Measurements from ENCODE around the gene IRAK1BP1.

- TF ChIP-seq, protein P1, sequence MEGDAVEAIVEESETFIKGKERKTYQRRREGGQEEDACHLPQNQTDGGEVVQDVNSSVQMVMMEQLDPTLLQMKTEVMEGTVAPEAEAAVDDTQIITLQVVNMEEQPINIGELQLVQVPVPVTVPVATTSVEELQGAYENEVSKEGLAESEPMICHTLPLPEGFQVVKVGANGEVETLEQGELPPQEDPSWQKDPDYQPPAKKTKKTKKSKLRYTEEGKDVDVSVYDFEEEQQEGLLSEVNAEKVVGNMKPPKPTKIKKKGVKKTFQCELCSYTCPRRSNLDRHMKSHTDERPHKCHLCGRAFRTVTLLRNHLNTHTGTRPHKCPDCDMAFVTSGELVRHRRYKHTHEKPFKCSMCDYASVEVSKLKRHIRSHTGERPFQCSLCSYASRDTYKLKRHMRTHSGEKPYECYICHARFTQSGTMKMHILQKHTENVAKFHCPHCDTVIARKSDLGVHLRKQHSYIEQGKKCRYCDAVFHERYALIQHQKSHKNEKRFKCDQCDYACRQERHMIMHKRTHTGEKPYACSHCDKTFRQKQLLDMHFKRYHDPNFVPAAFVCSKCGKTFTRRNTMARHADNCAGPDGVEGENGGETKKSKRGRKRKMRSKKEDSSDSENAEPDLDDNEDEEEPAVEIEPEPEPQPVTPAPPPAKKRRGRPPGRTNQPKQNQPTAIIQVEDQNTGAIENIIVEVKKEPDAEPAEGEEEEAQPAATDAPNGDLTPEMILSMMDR (IDR thresholded peaks at IDR 0.05) = no peak
- TF ChIP-seq EZH2 (IDR thresholded peaks at IDR 0.05) = no peak
Observed at GRCh38 chr6:78836598-78836997, 30.8 kb upstream of the IRAK1BP1 start.

Measured in neural progenitor cell (in vitro differentiated cells).